ENCODE measurements around the gene TMPRSS3.

The TMPRSS3 gene

DNA sequence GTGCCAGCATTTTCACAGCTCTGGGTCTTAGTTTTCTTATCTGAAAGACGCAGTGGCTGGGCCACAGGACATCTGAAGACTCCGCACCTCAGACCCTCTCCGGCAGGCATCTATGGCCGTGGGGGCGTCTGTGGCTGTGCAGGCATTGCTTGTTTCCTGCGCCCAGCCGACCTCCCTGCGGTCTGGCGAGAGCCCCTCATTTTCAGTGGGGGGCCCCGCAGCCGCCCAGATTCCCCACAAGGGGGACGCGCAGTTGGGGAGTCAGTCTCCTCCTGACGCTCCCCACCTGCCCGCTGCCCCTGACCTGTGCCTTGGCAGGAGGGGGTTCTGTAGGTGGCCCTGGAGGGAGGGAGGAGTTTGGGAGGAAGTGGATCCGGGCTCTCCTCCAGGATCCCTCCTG lies 26.0 kb downstream of the TMPRSS3 start:
- DNase-seq = no peak

DNA sequence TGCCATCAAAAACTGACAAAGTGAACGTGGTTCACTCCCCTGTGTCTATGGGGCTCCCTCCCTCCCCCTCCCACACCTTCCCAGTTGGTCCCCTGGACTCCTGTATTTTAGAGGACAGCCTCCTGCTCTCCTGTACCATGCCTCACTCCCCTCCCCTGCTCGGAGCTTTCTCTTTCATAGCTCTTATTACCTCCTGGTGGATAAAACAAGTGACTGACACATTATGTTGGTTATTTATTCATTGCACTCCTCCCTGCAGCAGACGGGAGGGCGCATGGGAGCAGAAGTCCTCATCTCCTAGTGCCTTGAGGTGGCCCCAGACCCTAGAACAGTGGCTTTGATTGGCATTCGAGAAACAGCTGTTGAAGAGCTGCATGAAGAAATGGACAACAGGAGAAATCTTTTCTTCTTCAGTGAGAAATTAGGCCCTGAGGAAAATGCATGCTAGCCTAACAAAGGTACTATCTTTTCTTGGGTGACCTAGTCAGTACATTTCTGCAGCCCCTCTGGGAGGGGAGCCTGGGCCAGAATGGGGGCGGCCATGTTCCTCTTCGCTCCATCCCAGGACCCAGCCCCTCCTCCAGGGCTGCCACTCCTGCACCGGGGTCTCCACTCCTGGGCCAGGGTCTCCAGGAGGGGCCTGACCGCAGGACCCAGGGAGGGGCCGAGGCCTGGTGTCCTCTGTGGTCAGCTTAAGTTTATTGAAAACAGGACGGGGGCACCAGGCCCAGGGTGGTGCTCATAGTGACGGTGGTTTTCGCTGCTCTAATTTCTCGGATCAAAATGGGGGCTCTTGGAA lies 28.3 kb downstream of the TMPRSS3 start:
- no peak for DNase-seq

DNA sequence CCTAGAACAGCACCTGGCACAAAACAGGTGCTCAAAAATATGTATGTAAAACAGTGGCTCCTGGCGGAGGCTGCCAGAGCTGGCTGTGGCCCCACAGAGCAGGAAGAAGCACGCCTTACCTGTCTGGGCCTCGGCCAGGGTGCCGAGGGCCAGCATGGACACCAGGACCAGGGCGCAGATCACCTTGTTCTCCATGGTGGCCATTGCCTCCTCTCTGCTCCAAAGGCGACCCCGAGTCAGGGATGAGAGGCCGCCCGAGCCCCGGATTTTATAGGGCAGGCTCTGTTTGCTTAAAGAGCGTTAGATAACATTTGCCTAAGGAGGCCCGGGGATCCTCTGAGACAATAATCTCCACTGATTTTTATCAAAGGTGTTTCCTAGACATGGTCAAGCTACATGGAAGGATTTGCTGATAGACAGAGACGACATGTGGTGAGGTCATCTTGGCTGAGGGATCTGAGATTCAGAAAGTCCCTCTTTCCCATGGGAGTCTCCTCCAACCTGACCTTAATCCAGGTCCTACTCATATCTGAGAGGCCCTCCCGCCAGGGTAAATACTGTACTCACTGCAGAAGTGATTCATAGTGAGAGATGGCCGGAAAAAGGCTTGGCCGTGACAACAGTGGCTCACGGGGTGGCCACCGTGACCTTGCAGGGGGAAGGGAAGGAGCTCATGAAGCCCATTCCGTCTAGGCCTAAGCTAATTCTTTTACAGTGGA lies 29.4 kb downstream of the TMPRSS3 start, which contains the start of gene TFF1:
Gene TFF1 (minus strand): TSS at position 244 of the 719 bp plus-strand sequence. CDS start 40 bp downstream, at position 204.
- DNase-seq = no peak

DNA sequence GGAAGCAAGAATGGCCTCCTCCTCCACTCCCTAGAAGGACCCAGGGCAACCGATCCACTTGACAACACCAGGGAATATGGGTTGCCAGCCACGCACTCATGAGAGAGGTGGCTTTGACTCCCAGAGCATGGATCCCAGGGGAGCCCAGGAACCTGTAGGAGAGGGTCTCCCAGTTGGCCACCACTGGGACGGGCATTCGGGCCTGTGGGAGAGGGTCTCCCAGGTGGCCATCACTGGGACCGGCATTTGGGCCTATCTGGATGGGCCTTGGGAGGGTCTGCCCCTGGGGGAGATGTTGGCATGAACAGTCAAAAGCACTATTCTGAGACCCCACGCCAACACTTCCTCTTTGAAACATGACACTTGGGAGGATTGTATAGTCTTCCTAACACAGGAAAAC lies 30.1 kb downstream of the TMPRSS3 start:
- no peak for DNase-seq

DNA sequence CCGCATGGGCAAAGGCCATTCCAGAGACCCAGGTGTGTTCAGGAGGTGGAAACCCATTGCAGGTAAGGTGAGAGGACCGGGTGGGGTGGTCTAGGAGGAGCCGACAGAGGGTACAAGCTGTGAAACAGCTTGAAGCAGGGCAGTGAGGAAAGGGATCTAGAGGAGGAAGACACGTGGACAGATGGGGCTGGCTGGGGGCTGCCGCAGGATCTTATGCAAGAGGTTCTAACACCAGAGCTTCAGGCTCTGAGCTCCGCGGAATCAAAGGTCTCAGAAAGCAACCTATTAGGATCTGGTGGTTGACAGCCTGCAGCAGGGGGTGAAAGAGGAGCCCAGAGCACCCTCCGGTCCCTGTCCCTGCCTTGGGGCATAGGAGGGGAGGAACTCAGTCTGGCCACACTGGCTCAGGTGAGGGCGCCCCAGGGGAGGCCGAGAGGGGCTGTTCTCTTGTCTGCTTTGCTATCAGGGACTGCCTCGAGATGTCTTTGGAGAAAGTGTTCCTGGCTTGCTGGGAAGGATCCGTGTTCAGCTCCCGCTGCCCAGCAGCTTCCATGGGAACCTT lies 31.5 kb downstream of the TMPRSS3 start:
- DNase-seq = no peak

DNA sequence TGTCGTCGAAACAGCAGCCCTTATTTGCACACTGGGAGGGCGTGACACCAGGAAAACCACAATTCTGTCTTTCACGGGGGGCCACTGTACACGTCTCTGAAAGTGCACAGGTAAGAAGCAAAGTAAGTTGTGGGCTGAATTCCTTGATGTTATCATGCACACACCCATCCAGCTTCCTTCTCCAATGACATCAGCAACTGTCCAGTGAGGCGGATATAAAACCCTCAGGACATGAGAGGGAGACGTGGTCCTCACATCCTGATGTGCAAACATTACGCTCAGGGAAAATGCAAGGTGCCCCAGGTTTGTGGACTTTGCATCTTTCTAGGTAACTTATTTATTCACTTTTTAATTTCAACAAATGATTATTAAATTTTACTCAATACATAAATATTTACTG lies 32.5 kb downstream of the TMPRSS3 start:
- DNase-seq = no peak

DNA sequence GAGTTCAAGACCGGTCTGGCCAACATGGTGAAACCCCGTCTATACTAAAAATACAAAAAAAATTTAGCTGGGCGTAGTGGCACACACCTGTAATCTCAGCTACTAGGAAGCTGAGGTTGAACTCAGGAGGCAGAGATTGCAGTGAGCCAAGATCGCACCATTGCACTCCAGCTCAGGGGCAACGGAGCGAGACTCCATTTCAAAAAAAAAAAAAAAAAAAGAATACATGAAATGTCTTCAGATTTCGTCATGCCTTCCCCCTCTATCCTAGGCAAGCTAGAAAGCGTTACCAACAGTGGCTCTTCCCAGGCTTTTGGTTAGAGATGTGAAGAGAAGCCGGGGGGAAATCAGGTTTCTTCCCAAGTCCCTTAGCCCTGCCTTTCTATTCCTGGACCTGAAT lies 33.2 kb downstream of the TMPRSS3 start:
- no peak for DNase-seq

DNA sequence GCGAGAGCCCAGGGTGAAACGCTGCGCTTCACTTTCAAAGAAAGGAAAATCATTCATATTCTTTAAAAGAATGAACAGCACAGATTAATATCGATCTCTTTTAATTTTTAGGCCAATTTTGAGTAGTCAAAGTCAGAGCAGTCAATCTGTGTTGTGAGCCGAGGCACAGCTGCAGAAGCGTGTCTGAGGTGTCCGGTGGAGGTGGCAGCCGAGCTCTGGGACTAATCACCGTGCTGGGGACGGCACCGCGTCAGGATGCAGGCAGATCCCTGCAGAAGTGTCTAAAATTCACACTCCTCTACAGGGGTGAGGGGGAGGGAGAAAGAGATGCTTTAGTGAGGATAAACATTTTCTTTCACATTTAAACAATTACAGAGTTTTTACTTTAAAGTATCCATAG lies 33.7 kb downstream of the TMPRSS3 start:
- no peak for DNase-seq

DNA sequence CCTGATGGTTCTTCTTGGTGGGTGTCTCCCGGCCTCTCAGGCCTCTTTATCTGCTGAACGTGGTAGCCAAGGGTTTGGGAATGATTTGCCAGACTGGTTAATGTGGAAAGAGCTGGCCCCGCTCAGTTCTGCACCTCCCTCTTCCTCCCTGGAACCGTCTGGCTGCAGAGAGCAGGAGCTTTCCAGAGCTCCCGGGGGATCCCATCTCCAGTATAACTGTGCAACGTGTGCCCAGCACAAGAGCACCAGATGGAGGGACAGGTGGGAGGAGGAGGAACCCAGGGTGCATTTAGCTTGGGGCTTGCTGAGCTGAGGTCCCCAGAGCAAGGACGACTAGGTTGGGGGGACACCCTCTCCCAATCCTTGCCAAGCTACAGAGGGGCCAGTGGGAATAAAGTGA lies 34.6 kb downstream of the TMPRSS3 start:
- DNase-seq = no peak

DNA sequence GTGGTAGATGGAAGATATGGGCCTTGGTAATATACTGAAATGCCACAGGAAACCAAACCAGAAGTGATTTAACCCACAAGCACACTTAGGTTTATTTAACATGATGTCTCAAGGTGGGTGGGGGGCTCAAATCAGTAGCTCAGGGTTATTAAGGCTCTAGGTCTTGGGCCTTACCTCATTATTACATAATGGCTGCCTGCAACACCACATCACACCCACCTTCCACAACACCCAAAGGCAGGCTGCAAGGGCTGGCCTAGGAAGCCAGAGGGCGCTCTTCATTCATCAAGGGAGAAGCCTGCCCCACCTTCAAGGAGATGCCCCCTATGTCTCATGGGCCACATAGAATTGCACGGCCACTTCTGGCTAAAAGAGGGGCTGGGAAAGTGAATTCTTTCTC lies 35.5 kb downstream of the TMPRSS3 start:
- DNase-seq = no peak

DNA sequence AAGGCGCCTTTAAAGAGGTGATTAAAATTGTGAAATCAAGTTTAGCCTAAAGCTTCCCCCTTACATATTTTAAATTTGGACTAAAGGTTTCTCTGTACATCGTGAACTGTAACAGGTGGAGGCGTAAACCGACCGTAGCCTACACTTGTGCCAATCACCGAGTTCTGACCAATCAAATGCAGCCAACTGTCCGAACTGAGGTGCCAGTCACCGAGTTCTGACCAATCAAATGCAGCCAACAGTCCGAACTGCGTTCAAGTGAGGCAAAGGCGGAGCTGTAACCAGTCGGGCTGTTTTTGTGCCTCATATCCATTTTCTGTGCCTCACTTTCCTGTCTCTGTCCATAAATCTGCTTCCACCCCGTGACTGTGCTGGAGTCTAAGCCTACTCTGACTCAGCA lies 36.9 kb downstream of the TMPRSS3 start:
- no peak for DNase-seq

DNA sequence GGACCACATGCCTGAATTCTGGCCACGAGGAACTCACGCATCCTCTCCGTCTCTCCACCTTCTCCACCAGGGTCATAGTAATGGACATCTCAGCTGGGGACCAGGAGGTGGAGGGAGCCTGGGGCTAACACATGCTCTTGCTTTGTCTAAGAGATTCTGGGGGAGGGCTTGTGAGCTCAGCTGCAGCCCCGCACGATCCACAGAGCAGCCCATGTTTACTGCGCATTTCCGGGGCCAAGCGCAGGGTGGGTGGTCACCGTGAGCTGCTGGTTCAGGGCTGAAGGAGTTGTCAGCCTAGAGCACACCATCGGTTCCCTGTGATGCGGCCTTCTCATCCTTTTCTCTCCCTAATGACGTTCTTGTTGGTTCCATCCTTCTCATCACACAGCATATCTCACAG lies 37.6 kb downstream of the TMPRSS3 start:
- no peak for DNase-seq

DNA sequence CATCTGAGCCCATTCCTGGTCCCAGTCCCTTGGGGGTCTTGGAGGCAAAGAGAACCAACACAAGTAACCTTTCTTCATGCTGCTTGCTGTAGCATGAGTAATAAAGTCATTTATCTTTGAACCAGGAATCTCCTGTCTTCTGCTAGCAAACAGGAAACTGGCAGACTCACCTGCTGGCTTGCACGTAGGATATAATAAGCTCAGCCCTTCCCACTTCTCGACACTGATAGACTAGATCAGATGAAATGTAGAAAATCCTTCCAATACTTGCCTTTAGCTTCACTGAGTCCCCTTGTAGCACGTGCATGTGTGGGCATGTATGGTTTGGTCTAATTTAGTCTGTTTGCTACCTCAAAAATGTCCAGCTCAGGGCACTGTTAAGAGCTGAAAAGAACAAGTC lies 38.5 kb downstream of the TMPRSS3 start:
- DNase-seq = no peak

DNA sequence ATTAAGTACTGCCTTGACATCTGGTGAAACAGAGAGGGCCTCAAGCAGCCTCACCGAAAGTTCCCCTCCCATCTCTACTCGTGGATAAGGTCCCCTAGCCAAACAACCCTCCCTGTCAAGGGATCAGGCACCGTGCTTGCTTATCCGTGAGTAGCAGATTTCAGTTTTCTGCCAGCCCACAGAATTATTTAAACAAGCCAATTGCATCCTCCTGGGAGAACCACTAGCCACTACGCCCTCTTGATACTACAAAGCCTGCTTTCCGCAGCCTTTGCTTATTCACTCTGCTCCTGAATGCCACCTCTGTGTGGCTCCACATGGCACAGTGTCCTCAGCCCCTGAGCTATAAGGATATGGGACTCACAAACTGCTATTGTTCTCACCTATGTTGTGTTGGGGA lies 39.2 kb downstream of the TMPRSS3 start:
- no peak for DNase-seq

DNA sequence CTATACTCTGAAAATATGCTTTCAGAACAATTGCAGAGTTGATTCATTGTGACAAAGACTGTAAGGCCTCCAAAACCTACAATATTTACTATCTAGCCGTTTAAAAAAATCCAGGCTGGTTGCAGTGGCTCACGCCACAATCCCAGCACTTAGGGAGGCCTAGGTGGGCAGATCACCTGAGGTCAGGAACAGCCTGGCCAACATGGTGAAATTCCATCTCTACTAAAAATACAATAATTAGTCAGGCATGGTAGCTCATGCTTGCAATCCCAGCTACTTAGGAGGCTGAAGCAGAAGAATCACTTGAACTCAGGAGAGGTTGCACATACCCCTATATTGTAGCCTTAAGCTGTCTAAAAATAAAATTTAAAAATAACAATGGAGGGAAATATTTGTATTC lies 39.8 kb downstream of the TMPRSS3 start:
- no peak for DNase-seq

DNA sequence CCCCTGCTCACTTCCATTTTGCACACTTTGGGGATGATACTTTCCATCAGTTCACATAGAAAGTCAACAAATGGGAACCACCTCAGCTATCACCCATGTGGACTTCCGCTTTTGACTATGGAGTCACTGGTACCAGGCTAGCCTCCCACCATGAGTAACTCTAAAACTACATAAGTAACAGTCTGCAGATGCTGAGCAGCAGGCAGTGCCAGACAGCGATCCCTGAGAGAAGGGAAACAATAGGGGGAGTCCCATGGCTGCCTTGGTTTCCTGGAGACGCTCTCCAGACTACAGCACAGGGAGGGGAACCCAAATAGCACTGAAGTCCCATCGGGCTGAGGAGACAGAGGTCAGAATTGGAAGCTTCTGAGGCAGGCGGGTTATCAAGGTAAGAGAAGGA lies 42.2 kb downstream of the TMPRSS3 start:
- no peak for DNase-seq

DNA sequence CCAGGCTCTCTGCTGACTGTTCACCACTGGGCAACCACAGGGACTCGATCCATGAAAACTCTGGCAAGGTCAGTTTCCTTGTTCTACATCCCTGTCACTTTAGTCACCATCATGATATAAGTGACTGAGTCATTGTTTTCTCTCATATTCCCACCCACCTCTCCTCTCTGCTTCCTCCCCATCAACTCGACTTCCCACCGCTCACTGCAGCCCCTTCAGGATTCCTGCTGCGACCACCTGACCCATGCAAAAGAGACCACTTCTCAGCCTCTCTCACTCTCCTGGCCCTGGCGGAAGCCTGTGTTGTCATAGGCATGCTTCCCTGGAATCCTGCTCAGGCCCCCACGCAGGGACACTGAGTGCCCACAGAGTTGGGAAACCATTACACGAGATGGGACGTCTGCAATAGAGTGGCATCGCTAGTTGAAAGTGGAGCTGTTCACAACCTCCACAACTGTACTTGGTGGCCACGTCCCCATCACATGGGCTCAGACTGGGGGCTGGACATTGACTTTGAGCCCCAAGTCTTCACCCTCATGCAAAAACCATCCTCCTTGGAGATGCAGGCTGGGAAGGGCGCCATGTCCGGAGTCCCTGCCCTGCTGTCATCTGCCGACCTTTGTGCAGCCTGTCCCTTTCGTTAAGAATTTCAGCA lies 43.3 kb downstream of the TMPRSS3 start:
- DNase-seq = no peak

DNA sequence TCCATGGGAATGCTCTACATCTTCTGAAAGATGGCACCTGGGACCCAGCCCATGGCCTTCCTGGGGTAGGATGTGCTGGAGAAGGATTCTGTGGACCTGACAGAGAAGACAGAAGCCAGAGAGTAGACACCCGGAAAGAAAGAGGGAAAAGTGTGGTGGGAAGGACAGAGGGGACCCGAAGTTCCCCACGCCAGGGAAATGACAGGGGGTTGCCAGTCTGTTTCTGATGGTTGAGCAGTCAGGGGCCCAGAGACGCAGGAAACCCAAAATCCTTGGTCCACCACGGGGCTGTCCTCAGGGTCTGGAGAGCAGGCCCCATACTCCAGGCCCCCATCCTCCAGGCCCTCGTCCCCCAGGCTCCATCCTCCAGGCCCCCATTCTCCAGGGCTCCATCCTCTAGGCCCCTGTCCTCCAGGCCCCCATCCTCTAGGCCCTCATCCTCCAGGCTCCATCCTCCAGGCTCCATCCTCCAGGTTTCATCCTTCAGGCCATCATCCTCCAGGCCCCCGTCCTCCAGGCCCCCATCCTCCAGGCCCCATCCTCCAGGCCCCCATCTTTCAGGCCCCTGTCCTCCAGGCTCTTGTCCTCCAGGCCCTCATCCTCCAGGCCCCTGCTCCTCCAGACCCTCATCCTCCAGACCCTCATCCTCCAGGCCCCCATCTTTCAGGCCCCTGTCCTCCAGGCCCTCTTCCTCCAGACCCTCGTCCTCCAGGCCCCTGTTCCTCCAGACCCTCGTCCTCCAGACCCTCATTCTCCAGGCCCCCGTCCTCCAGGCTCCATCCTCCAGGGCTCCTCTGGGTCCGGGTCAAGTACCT lies 44.0 kb downstream of the TMPRSS3 start:
- no peak for DNase-seq

DNA sequence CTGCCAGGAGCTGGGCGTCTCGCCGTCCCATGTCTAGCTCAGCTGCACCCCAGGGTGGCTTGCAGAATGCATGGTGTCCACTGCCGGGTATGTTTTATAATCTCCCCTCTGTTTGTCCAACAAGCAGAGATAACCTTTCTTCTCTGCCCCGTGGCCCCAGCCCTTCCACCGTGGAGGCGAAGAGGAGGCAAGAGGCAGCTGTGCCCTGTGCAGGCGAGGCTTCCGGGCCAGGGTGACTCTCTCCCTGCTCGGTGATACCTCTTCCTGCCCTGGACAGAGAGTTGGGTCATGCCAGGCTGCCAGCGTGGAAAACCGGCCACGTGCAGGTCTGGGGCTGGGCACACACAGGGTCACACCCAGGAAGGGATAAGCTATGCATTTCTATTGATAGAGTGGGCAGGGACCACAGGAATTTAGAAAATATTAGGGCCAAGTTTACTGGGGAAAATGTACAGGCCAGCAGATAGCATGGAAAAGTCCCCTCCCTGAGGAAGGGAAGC lies 44.9 kb downstream of the TMPRSS3 start, which contains the start of gene TFF2:
Gene TFF2 (minus strand): TSS at position 68 of the 500 bp plus-strand sequence. CDS start 37 bp downstream, at position 31.
- no peak for DNase-seq

DNA sequence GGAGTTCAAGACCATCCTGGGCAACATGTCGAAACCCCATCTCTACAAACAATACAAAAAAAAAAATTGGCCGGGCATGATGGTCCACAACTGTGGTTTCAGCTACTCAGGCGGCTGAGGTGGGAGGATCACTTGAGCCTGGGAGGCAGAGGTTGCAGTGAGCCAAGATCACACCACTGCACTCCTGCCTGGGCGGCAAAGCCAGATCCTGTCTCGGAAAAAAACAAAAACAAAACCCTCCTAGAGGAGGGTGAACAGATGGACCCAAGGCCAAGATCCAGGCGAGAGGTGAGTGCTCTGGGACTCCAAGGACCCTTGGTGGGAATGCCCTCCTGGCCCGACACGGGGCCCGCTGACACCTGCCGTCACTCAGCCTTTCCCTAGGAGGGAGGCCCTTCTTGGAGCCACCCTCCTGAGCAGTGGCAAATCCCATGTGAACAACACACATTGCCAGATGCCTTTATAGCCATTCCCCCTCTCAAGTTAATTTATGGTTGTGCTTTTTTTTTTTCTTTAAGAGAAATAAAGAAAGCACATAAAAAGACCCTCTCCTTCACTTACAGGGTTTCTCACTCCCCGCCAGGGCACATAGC lies 45.4 kb downstream of the TMPRSS3 start:
- DNase-seq = no peak

DNA sequence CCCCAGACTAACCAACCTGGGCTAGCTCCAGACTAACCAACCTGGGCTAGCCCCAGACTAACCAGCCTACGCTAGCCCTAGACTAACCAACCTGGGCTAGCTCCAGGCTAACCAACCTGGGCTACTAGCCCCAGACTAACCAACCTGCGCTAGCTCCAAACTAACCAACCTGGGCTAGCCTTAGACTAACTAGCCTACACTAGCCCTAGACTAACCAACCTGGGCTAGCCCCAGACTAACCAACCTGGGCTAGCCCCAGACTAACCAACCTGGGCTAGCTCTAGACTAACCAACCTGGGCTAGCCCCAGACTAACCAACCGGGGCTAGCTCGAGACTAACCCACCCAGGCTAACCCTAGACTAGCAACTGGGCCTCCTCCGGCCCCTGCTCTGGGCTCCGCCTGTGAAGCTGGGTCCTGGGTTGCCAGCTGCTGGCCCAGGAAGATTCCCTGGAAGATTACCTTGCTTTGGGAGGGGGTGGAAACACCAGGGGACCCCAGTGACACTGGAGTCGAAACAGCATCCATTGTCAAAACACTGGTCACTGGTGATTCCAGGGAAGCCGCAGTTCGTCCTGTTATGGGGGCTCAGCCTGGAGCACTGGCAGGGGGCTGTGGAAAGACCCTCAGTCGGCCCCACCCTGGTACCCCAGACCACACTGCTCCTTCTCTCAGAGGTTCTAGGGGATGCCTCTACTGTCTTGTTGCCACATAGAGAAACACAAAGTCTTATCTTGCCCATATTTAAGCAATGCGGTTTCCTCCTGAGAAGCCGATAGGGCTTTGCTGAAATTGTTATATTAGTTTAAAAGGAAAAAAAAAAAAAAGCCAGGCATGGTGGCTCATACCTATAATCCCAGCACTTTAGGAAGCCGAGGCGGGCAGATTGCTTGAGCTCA lies 46.2 kb downstream of the TMPRSS3 start:
- no peak for DNase-seq

All from activated CD8-positive, alpha-beta memory T cell treated with anti-CD3 and anti-CD28 coated beads, Interleukin-2, amount 50 U/mL, for 4 hours (primary cell).